Measurements from ENCODE around the gene IQCK. TPM values are rescaled to one million over a fixed set of nuclear protein-coding genes. Genes with fewer than 3 reads are reported as not detected.

IQCK gene
- polyA plus RNA-seq, 3 donors: 0.52 to 1.2 (median 0.58) TPM

- Histone ChIP-seq H3K4me2 (replicated peaks; ENCODE audit: extremely low read depth, low read length, poor library complexity, severe bottlenecking) (no peak overlapping the region), H3K27me3 (ENCODE audit: control insufficient read depth in 2 of 2, insufficient read depth in 2 of 2, low read length in 2 of 2) (no peaks in the 10 kb centered on the region), H2AFZ (ENCODE audit: insufficient read depth, low read depth, low read length, poor library complexity, severe bottlenecking) (no peak overlapping the region), H3K27ac (ENCODE audit: low read depth in 1 of 2, low read length in 2 of 2) (no peak overlapping the region), H3K9ac (ENCODE audit: insufficient read depth, low read length, poor library complexity, severe bottlenecking) (no peak overlapping the region), H3K79me2 (ENCODE audit: insufficient read depth, low read length) (no peaks in the 10 kb centered on the region), H4K20me1 (ENCODE audit: insufficient read depth, low read length) (no peaks in the 10 kb centered on the region), H3K9me3 (replicated peaks in 1 of 2; ENCODE audit: control insufficient read depth in 1 of 2, insufficient read depth in 1 of 2, low read length in 2 of 2) (no peaks in the 10 kb centered on the region), H3K4me3 (replicated peaks in 1 of 3; ENCODE audit: low read depth in 2 of 3, low read length in 3 of 3) (no peak overlapping the region), H3K36me3 (replicated peaks in 1 of 2; ENCODE audit: control insufficient read depth in 1 of 2, insufficient read depth in 2 of 2, low read length in 2 of 2) (no peaks in the 10 kb centered on the region), H3K4me1 (ENCODE audit: control insufficient read depth in 1 of 2, insufficient read depth in 2 of 2, low read length in 2 of 2) (no peaks in the 10 kb centered on the region)
- intact Hi-C loops (cut with micrococcal nuclease): no loop called here
- H3K4me1 Mint-ChIP-seq: no peaks in the 10 kb centered on the region
- H3K27ac Mint-ChIP-seq: no peak overlapping the region
- no peak overlapping the region for H3K4me3 Mint-ChIP-seq
- peaks cover 0 to 5% (median 3%) of the 10 kb centered on the region in 7 donors for H3K9me3 Mint-ChIP-seq
- no peak for TF ChIP-seq CTCF (IDR thresholded peaks at IDR 0.05)
- DNase-seq: no peak
- WGBS (ENCODE audit: insufficient coverage): 100% methylated on average over 1 of the region's 3 CpGs
- H3K27me3 Mint-ChIP-seq (ENCODE audit: low read depth in 3 of 3): no peaks in the 10 kb centered on the region
- H3K36me3 Mint-ChIP-seq: no peaks in the 10 kb centered on the region
These were observed 99.1 kb downstream of the IQCK start for GRCh38 chr16:19817122-19817521.

- Mint-ChIP-seq H3K27ac (no peak overlapping the region), H3K4me3 (no peak overlapping the region), H3K36me3 (no peaks in the 10 kb centered on the region), H3K27me3 (ENCODE audit: low read depth in 3 of 3) (no peaks in the 10 kb centered on the region), H3K4me1 (peaks cover 6% of the 10 kb centered on the region), H3K9me3 (peaks cover 0 to 4% (median 2%) of the 10 kb centered on the region in 7 donors)
- Histone ChIP-seq H3K79me2 (ENCODE audit: insufficient read depth, low read length) (no peaks in the 10 kb centered on the region), H3K27ac (ENCODE audit: low read depth in 1 of 2, low read length in 2 of 2) (no peak overlapping the region), H3K4me3 (replicated peaks in 1 of 3; ENCODE audit: low read depth in 2 of 3, low read length in 3 of 3) (no peak overlapping the region), H3K4me1 (ENCODE audit: control insufficient read depth in 1 of 2, insufficient read depth in 2 of 2, low read length in 2 of 2) (no peaks in the 10 kb centered on the region), H3K9ac (ENCODE audit: insufficient read depth, low read length, poor library complexity, severe bottlenecking) (no peak overlapping the region), H3K9me3 (replicated peaks in 1 of 2; ENCODE audit: control insufficient read depth in 1 of 2, insufficient read depth in 1 of 2, low read length in 2 of 2) (no peaks in the 10 kb centered on the region), H3K4me2 (replicated peaks; ENCODE audit: extremely low read depth, low read length, poor library complexity, severe bottlenecking) (no peak overlapping the region), H2AFZ (ENCODE audit: insufficient read depth, low read depth, low read length, poor library complexity, severe bottlenecking) (no peak overlapping the region), H3K36me3 (replicated peaks in 1 of 2; ENCODE audit: control insufficient read depth in 1 of 2, insufficient read depth in 2 of 2, low read length in 2 of 2) (no peaks in the 10 kb centered on the region), H4K20me1 (ENCODE audit: insufficient read depth, low read length) (no peaks in the 10 kb centered on the region), H3K27me3 (ENCODE audit: control insufficient read depth in 2 of 2, insufficient read depth in 2 of 2, low read length in 2 of 2) (no peaks in the 10 kb centered on the region)
- 100% methylated on average over 2 of the region's 7 CpGs for WGBS (ENCODE audit: insufficient coverage)
- DNase-seq: no peak
- no peak for TF ChIP-seq CTCF (IDR thresholded peaks at IDR 0.05)
- intact Hi-C loops (cut with micrococcal nuclease): no loop called here
These were observed 99.8 kb downstream of the IQCK start for GRCh38 chr16:19817875-19818274.
